Glomerular visceral epithelial cell (primary cell): ENCODE measurements around the gene HLA-E.
"Not testable (repeated sequence)": the region's sequence is repeated elsewhere in the genome, so short reads cannot be mapped to it uniquely, and the experiment has no call there.

Source experiments
- DNase-seq: peaks from one replicate; pipeline ENCODE4 v3.0.0-alpha.2; 2016; ENCODE audit errors: extremely low spot score

HLA-E gene

DNA sequence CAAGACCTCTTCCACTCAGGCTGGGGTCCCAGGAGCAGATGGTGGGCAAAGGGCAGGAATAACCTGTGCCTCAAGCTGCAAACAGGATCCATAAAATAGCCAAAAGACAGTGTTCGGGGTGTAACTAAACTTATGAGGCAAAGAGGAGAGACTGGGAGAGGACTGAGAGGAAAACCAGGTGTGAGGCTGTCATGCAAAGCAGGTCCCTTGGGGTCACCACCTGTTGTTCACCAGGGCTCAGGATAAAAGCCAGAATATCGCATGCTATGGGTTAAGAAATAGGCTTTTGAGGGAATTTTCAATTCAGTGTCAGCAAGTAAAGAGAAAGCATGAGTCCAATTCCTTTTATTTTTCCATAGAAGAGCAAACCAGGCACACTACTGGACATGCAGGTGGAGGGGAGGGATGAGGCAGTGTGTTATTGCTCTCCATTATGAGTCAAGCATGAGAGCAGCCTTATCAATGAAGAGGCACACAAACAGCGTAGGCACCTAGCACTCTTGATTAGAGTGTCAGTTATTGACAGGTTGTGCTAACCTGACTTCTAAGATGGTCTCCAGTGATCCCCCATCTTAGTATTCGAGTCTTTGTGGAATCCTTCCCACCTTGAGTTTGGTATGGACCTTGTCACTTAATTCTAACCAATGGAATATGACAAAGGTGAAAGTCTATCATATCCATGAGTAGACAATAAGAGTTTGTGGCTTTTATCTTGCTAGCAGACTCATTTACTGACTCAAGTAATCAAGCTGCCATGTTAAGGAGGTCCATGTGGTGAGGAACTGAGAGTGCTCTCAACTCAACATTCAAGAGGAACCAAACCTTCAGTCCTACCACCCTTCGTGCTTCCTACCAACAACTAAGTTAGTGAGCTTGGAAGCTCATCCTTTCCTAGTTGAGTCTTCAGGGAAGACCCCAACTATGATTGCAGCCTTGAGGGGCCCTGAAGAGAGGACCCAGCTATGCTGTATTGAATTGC, 18.8 kb downstream of the HLA-E start:
- no peak for DNase-seq

DNA sequence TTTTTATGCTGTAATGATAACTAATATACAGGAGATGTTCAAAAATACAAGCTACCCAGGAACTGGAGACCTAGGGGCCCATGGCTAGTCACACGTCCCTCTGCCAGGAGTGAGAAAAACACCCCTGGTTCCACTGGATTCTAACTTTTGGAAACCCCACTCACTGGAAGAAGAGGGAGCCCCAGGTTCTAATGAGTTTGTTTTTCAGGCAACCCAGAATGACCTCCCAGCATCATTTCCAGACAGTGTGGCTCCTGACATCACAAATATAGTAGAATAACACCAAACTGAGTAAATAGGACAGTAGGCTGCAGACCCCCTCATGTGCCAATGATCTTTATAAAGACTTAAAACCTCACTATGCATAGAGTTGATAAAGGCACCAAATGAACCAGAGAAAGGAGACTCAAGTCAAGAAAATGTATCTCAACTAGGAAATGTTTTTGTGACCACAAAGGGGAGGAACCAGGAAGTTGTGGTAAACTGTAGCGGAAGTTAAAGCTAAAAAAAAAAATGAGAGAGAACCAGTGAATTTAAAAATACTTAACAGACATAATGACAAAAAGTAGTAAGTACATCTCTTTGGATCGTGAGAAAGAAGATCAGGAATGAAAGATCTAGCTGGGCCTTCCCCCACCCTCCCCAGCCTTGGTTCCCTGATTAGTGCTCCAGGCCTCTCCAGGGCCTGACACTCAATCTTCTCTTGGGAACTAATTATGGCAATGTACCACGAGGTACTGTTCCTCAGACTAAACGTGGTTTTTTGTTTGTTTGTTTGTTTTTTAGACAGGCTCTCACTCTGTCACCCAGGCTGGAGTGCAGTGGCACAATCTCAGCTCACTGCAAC, 19.8 kb downstream of the HLA-E start:
- no peak for DNase-seq

DNA sequence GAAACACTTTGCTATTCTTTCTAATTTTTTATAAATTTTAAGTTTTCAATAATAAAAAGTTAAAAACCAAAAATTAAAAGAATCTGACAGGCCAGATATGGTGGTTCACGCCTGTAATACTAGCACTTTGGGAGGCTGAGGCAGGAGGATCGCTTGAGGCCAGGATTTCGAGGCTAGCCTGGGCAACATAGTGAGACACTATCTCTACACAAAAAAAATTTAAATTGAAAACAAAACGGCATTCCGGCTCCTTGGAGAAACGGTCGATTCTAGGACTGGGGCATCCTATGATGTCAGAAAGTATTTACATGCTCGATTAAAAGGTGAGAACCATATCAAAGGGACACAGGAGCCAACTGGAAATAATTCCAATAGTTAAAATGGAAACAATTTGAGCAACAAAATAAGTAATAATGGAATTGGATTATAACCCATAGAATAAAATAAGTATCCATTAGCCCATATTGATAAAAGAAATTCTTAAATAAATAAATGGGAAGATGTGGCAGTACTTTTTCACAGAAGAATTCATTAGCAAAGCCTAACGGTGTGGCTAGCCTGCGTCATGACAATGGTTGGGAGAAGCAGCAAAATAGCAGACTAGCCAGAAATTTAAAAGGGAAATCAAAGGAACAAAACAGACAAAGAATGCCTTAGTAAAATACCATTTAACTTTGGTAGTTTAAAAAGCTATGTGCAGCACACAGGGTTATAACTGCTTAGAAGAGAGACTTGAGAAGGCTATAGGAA, 21.3 kb downstream of the HLA-E start:
- DNase-seq, result no peak

DNA sequence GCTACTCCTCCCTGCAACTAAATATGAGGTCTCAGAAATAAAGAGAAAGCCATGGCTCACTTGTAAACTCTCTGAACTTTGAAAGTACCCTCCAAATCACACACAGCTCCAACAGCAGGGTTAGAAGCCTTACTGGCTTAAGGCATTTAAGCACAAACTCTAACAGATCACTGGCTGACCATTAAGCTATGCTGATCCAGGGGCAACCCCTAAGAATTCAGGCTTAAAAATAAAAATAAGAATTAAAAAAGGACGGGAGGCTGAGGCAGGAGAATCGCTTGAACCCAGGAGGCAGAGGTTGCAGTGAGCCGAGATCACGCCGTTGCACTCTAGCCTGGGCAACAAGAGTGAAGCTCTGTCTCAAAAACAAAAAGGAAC, 21.8 kb downstream of the HLA-E start:
- no peak for DNase-seq

DNA sequence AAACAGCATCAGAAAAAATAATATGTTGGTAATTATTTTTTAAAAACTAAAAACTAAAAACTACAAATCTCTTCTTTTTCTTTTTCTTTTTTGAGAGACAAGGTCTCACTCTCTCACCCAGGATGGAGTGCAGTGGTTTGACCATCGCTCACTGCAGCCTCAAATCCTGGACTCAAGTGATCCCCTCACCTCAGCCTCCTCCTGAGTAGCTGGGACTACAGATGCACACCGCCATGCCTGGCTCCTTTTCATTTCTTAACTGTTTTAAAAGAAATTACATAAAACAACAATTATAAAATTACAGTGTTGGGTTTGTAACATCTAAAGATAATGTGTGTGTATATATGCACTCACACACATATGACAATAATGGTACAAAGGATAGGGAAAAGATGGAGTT, 24.1 kb downstream of the HLA-E start:
- no peak for DNase-seq

DNA sequence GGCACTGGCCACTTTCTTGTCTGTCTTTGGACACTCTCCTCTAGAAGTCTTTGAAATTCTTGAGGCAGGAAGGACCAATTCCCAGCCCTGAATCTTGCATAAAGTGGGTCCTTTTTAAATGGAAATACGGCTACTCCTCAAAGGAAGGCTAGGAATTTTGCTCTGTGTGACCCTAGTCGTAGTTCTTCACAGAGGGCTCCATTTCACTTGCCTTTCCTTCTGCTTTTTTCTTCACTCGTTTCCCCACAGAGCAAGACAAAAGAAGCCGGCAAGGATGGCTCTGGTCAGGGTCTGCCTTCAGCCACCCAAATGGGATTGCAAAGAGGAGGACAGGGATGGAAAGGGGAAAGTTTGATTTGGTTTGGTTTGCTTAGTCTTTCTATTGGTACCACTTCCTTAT, 25.8 kb downstream of the HLA-E start:
- no peak for DNase-seq

DNA sequence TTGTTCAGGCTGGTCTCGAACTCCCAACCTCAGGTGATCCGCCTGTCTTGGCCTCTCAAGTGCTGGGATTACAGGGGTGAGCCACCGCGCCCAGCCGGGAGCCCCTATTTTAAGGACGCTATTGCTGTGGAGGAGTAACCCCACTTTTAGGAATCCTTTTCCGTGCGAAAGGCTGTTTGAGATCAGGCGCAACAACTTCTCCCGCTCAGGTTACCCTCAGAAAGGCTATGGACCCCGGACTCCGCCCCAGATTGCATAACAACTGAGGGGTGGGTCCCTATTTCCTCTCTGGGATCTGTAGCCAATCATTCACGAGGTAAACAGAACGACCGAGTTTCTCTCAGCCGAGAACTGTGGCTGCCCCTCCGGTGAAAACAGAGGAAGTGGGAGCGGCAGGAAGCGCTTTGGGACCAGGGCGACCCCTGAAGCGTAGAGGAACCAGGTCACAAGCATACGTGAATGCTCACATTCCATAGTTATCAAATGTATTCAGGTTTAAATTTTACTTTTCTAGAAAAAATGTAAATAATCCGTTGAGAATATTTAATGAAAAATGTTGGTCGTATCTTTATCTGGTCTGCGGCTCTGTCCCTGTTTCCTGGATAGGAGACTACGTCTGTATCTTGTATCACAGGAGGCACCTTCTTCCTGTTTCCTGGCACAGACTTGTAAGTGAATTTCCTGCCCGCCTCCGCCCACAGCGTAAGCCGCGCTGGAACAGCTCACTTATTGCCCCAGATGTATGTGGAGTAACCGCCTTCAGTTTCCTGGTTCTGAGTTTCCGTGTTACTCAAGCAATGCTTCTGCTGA, 26.8 kb downstream of the HLA-E start:
- DNase-seq, result peak; percentile 90

DNA sequence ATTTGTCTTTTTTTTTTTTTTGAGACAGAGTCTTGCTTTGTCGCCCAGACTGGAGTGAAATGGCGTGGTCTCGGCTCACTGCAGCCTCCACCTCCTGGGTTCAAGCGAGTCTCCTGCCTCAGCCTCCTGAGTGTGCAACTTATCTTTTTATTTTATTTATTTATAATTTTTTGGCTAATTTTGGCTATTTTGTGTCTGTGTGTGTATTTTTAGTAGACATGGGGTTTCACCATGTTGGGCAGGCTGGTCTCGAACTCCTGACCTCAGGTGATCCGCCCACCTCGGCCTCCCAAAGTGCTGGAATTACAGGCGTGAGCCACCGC, 27.4 kb downstream of the HLA-E start:
- DNase-seq, result not testable (repeated sequence)

DNA sequence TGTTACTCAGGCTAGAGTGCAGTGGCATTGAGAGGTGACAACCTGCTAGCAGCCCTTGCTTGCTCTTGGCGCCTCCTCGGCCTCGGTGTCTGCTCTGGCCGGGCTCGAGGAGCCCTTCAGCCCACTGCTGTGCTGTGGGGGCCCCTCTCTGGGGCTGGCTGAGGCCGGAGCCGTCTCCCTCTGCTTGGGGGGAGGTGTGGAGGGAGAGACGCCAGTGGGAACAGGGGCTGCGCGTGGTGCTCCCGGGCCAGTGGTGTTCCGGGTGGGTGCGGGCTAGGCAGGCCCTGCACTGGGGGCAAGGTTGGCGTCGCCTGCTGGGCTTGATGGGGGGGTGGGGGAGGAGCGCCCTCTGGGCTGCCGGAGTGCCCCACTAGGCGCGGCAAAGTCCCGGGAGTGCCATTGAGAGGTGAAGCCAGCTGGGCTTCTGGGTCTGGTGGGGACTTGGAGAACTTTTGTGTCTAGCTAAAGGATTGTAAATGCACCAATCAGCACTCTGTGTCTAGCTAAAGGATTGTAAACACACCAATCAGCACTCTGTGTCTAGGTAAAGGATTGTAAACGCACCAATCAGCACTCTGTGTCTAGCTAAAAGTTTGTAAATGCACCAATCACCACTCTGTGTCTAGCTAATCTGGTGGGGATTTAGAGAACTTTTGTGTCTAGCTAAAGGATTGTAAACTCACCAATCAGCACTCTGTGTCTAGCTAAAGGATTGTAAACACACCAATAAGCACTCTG, 28.6 kb downstream of the HLA-E start:
- not testable (repeated sequence) for DNase-seq

DNA sequence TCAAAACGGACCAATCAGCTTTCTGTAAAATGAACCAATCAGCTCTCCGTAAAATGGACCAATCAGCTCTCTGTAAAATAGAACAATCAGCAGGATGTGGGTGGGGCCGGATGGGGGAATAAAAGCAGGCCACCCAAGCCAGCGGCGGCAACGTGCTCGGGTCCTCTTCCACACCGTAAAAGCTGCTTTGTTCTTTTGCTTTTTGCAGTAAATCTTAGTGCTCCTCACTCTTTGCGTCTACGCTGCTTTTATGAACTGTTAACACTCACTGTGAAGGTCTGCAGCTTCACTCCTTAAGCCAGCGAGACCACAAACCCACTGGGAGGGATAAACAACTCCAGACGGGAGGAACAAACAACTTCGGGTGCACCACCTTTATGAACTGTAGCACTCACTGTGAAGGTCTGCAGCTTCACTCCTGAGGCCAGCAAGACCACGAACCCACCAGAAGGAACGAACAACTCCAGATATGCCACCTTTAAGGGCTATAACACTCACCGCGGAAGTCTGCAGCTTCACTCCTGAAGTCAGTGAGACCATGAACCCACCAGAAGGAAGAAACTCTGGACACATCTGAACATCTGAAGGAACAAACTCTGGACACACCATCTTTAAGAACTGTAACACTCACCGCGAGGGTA, 29.3 kb downstream of the HLA-E start:
- DNase-seq, result not testable (repeated sequence)

DNA sequence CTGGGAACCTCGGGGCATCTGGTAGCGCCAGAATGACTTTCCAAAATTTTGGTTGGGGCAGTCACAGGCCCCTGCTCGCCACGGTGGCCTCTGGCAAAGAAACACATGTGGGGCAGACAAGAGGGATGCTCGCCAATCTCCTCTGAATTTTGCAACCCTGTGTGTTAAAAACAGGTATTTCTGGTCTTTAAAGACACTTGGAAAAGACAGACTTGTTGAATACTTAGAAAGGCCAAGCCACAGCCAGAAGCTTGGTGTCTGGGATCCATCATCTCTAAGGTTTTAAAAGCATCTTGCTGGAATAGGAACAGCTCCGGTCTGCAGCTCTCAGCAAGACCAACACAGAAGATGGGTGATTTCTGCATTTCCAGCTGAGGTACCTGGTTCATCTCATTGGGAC, 31.2 kb downstream of the HLA-E start:
- no peak for DNase-seq

DNA sequence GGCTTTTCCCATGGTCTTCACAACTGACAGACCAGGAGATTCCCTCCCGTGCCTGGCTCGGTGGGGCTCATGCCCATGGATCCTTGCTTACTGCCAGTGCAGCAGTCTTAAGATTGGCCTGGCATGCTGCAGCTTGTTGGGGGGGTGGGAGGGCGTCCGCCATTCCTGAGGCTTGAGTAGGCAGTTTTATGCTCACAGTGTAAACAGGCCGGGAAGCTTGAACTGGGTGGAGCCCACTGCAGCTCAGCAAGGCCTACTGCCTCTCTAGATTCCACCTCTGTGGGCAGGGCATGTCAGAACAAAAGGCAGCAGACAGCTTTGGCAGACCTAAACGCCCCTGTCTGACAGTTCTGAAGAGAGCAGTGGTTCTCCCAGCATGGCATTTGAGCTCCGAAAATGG, 31.8 kb downstream of the HLA-E start:
- DNase-seq, result peak; percentile 82

DNA sequence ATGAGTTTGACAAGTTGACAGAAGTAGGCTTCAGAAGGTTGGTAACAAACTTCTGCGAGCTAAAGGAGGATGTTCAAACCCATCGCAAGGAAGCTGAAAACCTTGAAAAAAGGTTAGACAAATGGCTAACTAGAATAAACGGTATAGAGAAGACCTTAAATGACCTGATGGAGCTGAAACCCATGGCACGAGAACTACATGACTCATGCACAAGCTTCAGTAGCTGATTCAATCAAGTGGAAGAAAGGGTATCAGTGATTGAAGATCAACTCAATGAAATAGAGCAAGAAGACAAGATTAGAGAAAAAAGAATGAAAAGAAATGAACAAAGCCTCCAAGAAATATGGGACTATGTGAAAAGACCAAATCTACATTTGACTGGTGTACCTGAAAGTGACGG, 32.6 kb downstream of the HLA-E start:
- peak; percentile 51 for DNase-seq

DNA sequence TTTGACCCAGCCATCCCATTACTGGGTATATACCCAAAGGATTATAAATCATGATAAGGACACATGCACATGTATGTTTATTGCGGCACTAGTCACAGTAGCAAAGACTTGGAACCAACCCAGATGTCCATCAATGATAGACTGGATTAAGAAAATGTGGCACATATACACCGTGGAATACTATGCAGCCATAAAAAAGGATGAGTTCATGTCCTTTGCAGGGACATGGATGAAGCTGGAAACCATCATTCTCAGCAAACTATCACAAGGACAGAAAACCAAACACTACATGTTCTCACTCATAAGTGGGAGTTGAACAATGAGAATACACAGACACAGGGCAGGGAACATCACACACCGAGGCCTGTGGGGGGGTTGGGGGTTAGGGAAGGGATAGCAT, 37.1 kb downstream of the HLA-E start:
- DNase-seq, result not testable (repeated sequence)

DNA sequence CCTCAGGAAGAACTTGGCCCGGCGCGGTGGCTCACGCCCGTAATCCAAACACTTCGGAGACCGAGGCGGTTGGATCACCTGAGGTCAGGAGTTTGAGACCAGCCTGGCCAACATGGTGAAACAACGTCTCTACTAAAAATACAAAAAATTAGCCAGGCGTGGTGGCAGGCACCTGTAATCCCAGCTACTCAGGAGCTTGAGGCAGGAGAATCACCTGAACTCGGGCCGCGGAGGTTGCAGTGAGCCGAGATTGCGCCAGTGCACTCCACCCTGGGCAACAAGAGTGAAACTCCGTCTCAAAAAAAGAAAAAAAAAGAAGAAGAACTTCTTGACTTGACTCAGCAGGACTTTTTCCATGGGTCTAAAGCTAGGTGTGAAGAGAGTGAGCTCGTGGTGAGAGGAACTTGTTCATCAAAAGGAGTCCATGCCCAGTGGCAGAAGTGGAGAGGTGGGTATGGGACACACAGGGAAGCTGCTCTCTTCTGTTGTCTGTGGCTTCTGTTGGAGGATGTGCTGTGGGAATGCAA, 40.1 kb downstream of the HLA-E start:
- not testable (repeated sequence) for DNase-seq

DNA sequence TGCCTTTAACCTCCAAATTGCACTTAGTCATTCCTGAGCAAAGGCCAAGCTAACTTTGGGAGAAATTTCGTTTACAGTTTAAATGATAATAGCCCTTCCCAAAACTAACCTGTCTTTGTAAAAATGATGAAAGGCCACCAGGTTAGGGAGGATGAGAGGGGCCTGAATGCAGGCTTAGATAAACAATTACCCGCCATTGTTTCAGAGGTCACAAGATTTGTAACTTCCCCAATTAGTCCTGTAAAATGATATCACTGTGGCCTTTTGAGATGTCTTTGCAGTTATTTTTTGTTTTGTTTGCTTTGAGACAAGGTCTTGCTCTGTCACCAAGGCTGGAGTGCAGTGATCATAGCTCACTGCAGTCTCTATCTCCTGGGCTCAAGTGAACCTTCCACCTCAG, 40.7 kb downstream of the HLA-E start:
- DNase-seq, result no peak

DNA sequence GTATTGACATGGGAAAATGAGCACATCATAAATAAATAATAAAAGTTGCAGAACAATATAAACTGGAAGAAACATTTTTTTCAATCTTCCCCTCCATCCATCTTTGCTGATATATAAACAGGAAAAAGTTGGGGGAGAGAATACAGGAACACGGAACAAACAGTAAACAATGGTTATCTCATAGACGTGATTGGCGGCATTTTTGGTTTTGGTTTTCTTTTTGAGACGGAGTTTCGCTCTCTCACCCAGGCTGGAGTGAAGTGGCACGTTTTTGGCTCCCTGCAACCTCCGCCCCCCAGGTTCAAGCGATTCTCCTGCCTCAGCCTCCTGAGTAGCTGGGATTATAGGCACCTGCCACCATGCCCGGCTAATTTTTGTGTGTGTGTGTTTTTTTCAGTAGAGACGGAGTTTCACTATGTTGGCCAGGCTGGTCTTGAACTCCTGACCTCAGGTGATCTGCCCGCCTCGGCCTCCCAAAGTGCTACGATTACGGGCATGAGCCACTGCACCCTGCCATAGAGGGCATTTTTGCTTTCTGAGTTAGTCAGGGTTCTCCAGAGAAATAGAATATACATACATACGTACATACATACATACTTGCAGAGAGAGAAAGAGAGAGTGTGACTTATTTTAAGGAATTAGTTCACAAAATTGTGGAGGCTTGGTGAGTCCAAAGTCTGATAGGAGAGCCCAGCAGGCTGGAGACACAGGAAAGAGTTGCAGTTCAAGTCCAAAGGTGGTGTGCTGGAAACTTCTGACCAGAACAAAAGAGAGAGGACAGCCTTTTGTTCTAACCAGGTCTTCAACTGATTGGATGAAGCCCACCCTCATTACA, 44.4 kb downstream of the HLA-E start:
- DNase-seq, result no peak

DNA sequence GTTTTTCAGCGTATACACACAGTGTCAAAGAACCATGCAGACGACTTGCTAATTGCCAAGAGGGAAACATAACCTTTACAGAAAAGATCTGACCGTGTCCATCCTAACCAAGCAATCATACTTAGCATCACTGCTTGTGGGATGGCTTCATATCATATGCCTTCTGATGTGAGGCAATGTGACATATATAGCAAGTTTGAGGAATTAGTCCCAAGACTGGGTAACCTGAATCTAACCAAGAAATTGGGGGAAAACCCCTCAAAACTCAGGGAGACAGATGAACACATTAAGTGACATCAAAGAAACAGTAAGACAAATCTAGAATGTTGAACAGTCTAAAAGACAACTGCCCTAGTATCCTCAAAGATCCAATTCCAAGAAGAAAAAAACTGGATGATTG, 48.6 kb downstream of the HLA-E start:
- no peak for DNase-seq
